ENCODE results near the gene SOS1.
A peak's percentile ranks its signal among the peaks of the same experiment; 100 is the strongest.

The SOS1 gene

DNA sequence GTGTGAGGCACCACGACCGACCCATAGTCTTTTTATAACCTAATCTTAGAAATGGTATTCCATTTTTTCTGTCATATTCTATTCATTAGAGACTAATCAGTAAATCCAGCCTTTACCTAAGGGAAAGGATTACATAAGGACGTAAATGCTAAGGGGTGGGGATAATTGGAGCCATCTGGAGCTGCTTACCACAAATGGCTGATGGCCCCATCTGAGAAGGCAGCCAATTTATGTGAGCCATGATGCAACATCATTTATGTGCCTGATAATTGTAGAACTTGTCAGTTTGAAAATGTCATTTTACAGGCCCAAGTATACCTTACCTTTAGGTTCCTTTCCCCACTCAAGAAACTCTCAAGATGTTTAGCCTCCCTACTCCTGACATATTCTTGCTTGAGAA lies 187.2 kb downstream of the SOS1 start:
- no peak overlapping the region for H3K4me3 ChIP-seq (ENCODE audit: low read depth, low read length)
- no peaks in the 10 kb centered on the region for H3K9me3 ChIP-seq (ENCODE audit: control insufficient read depth, insufficient read depth, low read depth, low read length)
- H3K36me3 ChIP-seq (ENCODE audit: control insufficient read depth in 2 of 2, insufficient read depth in 1 of 2, low read length in 2 of 2), result no peaks in the 10 kb centered on the region
- TF ChIP-seq ZNF335 (tag by site-specific recombination; conservative IDR thresholded peaks at IDR 0.05), result 0 out of 2 replicates have a peak, but pooled peaks have one; percentile 13
- TF ChIP-seq KLF16 (tag by site-specific recombination; IDR thresholded peaks at IDR 0.05), result peak; percentile 66; the same call in 1 of the 2 replicates
- TF ChIP-seq ZBTB48 (tag by site-specific recombination; IDR thresholded peaks at IDR 0.05), result 0 out of 2 replicates have a peak, but pooled peaks have one; percentile 23
- TF ChIP-seq ZNF555 (tag by site-specific recombination; conservative IDR thresholded peaks at IDR 0.05), result no peak
- TF ChIP-seq ZBTB17 (tag by site-specific recombination; IDR thresholded peaks at IDR 0.05), result 0 out of 2 replicates have a peak, but pooled peaks have one; percentile 23
- peak; percentile 45; the same call in 1 of the 2 replicates for TF ChIP-seq ZNF350 (tag by site-specific recombination; IDR thresholded peaks at IDR 0.05)
- TF ChIP-seq ZNF830 (tag by site-specific recombination; IDR thresholded peaks at IDR 0.05; ENCODE audit: low read depth), result no peak
- no peak overlapping the region for H3K27ac ChIP-seq (ENCODE audit: extremely low read depth, low read depth, low read length)
- CTCF ChIA-PET, result interaction anchor here (0.6 kb wide), 2 partner anchors 13 to 349 kb away, joined by 3 to 4 read pairs; no protein-coding TSS in a partner anchor
- H3K4me1 ChIP-seq (ENCODE audit: control insufficient read depth, insufficient read depth, low read length), result no peaks in the 10 kb centered on the region
- POLR2A ChIA-PET, result no interaction called here

DNA sequence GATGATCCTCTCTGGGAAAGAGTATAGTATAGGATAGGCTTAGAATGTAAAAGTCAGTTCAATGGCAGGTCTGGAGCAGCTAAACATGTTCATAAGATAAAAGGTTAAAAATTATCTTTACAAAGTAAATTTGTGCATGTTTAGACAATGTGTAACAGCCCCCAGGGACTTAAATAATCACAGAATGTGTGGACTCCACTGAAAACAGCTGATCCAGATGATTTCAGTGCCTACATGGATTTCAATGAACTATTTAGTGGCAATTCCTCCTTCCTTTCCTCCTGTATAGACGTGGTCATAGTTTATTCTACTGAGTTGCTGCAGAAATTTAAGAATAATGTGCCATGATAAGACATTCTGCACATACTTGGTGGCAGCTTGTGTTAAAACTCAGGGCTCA lies 188.3 kb downstream of the SOS1 start:
- ChIA-PET CTCF (no interaction called here), POLR2A (interaction anchor here (0.8 kb wide), 1 partner anchor 19 kb away, joined by 5 read pairs; no protein-coding TSS in a partner anchor)
- Histone ChIP-seq H3K36me3 (ENCODE audit: control insufficient read depth in 2 of 2, insufficient read depth in 1 of 2, low read length in 2 of 2) (no peaks in the 10 kb centered on the region), H3K4me1 (ENCODE audit: control insufficient read depth, insufficient read depth, low read length) (no peaks in the 10 kb centered on the region), H3K4me3 (ENCODE audit: low read depth, low read length) (no peak overlapping the region), H3K27ac (ENCODE audit: extremely low read depth, low read depth, low read length) (no peak overlapping the region), H3K9me3 (ENCODE audit: control insufficient read depth, insufficient read depth, low read depth, low read length) (no peaks in the 10 kb centered on the region)
- TF ChIP-seq GLIS1 (tag by site-specific recombination; IDR thresholded peaks at IDR 0.05) (no peak), ZSCAN16 (tag by site-specific recombination; IDR thresholded peaks at IDR 0.05) (no peak), ZSCAN23 (tag by site-specific recombination; IDR thresholded peaks at IDR 0.05) (no peak), KLF8 (tag by site-specific recombination; IDR thresholded peaks at IDR 0.05) (no peak), ZNF548 (tag by site-specific recombination; IDR thresholded peaks at IDR 0.05) (no peak), ZNF133 (tag by site-specific recombination; IDR thresholded peaks at IDR 0.05) (no peak), ZNF660 (tag by site-specific recombination; IDR thresholded peaks at IDR 0.05) (no peak), ZNF521 (tag by site-specific recombination; IDR thresholded peaks at IDR 0.05) (no peak), REPIN1 (tag by site-specific recombination; IDR thresholded peaks at IDR 0.05; ENCODE audit: low read depth) (no peak), ZBTB21 (tag by site-specific recombination; IDR thresholded peaks at IDR 0.05) (no peak), ZNF585B (tag by site-specific recombination; IDR thresholded peaks at IDR 0.05) (no peak), ZNF621 (tag by site-specific recombination; IDR thresholded peaks at IDR 0.05) (no peak), ZFP69B (tag by site-specific recombination; IDR thresholded peaks at IDR 0.05) (no peak), ZNF837 (tag by site-specific recombination; IDR thresholded peaks at IDR 0.05) (no peak), ZNF140 (tag by site-specific recombination; IDR thresholded peaks at IDR 0.05) (no peak)
- TF ChIP-seq, protein P1, sequence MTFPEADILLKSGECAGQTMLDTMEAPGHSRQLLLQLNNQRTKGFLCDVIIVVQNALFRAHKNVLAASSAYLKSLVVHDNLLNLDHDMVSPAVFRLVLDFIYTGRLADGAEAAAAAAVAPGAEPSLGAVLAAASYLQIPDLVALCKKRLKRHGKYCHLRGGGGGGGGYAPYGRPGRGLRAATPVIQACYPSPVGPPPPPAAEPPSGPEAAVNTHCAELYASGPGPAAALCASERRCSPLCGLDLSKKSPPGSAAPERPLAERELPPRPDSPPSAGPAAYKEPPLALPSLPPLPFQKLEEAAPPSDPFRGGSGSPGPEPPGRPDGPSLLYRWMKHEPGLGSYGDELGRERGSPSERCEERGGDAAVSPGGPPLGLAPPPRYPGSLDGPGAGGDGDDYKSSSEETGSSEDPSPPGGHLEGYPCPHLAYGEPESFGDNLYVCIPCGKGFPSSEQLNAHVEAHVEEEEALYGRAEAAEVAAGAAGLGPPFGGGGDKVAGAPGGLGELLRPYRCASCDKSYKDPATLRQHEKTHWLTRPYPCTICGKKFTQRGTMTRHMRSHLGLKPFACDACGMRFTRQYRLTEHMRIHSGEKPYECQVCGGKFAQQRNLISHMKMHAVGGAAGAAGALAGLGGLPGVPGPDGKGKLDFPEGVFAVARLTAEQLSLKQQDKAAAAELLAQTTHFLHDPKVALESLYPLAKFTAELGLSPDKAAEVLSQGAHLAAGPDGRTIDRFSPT (tag by site-specific recombination; IDR thresholded peaks at IDR 0.05), result no peak
- TF ChIP-seq, protein P2, sequence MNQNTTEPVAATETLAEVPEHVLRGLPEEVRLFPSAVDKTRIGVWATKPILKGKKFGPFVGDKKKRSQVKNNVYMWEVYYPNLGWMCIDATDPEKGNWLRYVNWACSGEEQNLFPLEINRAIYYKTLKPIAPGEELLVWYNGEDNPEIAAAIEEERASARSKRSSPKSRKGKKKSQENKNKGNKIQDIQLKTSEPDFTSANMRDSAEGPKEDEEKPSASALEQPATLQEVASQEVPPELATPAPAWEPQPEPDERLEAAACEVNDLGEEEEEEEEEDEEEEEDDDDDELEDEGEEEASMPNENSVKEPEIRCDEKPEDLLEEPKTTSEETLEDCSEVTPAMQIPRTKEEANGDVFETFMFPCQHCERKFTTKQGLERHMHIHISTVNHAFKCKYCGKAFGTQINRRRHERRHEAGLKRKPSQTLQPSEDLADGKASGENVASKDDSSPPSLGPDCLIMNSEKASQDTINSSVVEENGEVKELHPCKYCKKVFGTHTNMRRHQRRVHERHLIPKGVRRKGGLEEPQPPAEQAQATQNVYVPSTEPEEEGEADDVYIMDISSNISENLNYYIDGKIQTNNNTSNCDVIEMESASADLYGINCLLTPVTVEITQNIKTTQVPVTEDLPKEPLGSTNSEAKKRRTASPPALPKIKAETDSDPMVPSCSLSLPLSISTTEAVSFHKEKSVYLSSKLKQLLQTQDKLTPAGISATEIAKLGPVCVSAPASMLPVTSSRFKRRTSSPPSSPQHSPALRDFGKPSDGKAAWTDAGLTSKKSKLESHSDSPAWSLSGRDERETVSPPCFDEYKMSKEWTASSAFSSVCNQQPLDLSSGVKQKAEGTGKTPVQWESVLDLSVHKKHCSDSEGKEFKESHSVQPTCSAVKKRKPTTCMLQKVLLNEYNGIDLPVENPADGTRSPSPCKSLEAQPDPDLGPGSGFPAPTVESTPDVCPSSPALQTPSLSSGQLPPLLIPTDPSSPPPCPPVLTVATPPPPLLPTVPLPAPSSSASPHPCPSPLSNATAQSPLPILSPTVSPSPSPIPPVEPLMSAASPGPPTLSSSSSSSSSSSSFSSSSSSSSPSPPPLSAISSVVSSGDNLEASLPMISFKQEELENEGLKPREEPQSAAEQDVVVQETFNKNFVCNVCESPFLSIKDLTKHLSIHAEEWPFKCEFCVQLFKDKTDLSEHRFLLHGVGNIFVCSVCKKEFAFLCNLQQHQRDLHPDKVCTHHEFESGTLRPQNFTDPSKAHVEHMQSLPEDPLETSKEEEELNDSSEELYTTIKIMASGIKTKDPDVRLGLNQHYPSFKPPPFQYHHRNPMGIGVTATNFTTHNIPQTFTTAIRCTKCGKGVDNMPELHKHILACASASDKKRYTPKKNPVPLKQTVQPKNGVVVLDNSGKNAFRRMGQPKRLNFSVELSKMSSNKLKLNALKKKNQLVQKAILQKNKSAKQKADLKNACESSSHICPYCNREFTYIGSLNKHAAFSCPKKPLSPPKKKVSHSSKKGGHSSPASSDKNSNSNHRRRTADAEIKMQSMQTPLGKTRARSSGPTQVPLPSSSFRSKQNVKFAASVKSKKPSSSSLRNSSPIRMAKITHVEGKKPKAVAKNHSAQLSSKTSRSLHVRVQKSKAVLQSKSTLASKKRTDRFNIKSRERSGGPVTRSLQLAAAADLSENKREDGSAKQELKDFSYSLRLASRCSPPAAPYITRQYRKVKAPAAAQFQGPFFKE (tag by site-specific recombination; IDR thresholded peaks at IDR 0.05; ENCODE audit: borderline replicate concordance), result no peak
- TF ChIP-seq, protein P3, sequence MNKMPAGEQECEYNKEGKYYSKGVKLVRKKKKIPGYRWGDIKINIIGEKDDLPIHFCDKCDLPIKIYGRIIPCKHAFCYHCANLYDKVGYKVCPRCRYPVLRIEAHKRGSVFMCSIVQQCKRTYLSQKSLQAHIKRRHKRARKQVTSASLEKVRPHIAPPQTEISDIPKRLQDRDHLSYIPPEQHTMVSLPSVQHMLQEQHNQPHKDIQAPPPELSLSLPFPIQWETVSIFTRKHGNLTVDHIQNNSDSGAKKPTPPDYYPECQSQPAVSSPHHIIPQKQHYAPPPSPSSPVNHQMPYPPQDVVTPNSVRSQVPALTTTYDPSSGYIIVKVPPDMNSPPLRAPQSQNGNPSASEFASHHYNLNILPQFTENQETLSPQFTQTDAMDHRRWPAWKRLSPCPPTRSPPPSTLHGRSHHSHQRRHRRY (tag by site-specific recombination; IDR thresholded peaks at IDR 0.05), result no peak
